NCI-H128 (cell line): ENCODE measurements around the gene H2AZ2.
"Not testable (repeated sequence)": the region's sequence is repeated elsewhere in the genome, so short reads cannot be mapped to it uniquely, and the experiment has no call there.

Experiments used
- DNase-seq: peaks from one replicate; lab custom pipeline; 2025; ENCODE audit not compliant: unreplicated experiment; lab: John Stamatoyannopoulos, UW

The H2AZ2 gene

GRCh38 chr7:44823255-44823781 is 24.6 kb downstream of the H2AZ2 start:
- DNase-seq: no peak

- no peak for DNase-seq
Observed at GRCh38 chr7:44819292-44819691, 28.6 kb downstream of the H2AZ2 start.

- DNase-seq: no peak
Observed at GRCh38 chr7:44814919-44815318, 33.0 kb downstream of the H2AZ2 start.

GRCh38 chr7:44811571-44811970 is 36.3 kb downstream of the H2AZ2 start:
- no peak for DNase-seq

- no peak for DNase-seq
Observed at GRCh38 chr7:44811093-44811492, 36.8 kb downstream of the H2AZ2 start.

- DNase-seq: no peak
Observed at GRCh38 chr7:44808914-44809393, 38.9 kb downstream of the H2AZ2 start.

- DNase-seq: no peak
Observed at GRCh38 chr7:44805950-44806349, 41.9 kb downstream of the H2AZ2 start.

- not testable (repeated sequence) for DNase-seq
Observed at GRCh38 chr7:44803828-44804519, 43.9 kb downstream of the H2AZ2 start.

GRCh38 chr7:44802418-44803025 is 45.4 kb downstream of the H2AZ2 start:
- no peak for DNase-seq

GRCh38 chr7:44801890-44802289 is 46.0 kb downstream of the H2AZ2 start:
- no peak for DNase-seq

- no peak for DNase-seq
Observed at GRCh38 chr7:44799939-44800338, 47.9 kb downstream of the H2AZ2 start.

- no peak for DNase-seq
Observed at GRCh38 chr7:44798649-44799305, 49.1 kb downstream of the H2AZ2 start.

- peak; percentile 55 for DNase-seq
Observed at GRCh38 chr7:44797329-44798258, 50.3 kb downstream of the H2AZ2 start.

- DNase-seq: peak; percentile 97
Observed at GRCh38 chr7:44796504-44797328, 51.2 kb downstream of the H2AZ2 start, which contains the start of gene PPIA. Gene PPIA (plus strand): TSS chr7:44796681. CDS start chr7:44796725, 44 bp downstream.

GRCh38 chr7:44796034-44796503 is 51.8 kb downstream of the H2AZ2 start:
- no peak for DNase-seq

- DNase-seq: no peak
Observed at GRCh38 chr7:44794331-44794730, 53.6 kb downstream of the H2AZ2 start.

GRCh38 chr7:44793919-44794318 is 54.0 kb downstream of the H2AZ2 start:
- DNase-seq: no peak

GRCh38 chr7:44791278-44792219 is 56.3 kb downstream of the H2AZ2 start:
- DNase-seq: no peak

- no peak for DNase-seq
Observed at GRCh38 chr7:44789990-44790389, 57.9 kb downstream of the H2AZ2 start.
